PC-3 (cell line): ENCODE data around the gene RBMX2. TPM values are rescaled to one million over a fixed set of nuclear protein-coding genes. Genes with fewer than 3 reads are reported as not detected.
"Not testable (repeated sequence)": the region's sequence is repeated elsewhere in the genome, so short reads cannot be mapped to it uniquely, and the experiment has no call there.

Source experiments
- ATAC-seq: fragments of 200-7000 bp; cut with Tn5 transposase; 2 replicates; pipeline ENCODE4 v1.9.1; 2020; ENCODE audit warnings: mild to moderate bottlenecking, moderate library complexity
- BruUV-seq: library from RNA; stranded (reverse); fragments of 400-500 nt; replicated peaks from 2 replicates; lab custom pipeline; 2021; lab: Mats Ljungman, UMichigan
- CTCF ChIA-PET: fragments of 300-600 bp; sonication (Branson Sonifier 250); formaldehyde crosslinking; loops from one replicate; lab custom pipeline; 2022; ENCODE audit warnings: antibody characterized with exemption; lab: Charles Lee
- POLR2A ChIA-PET: fragments of 300-600 bp; sonication (Branson Sonifier 250); formaldehyde crosslinking; loops from one replicate; lab custom pipeline; 2022; ENCODE audit warnings: antibody characterized with exemption; ENCODE audit not compliant: unreplicated experiment; lab: Charles Lee
- DNase-seq: peaks from one replicate; pipeline ENCODE4 v3.0.0-alpha.2; 2015
- H2AFZ ChIP-seq: fragments of 300-600 bp; sonication (generic); 2 replicates; pipeline ENCODE4 v1.6.0; 2016; ENCODE audit warnings: antibody characterized with exemption, low read length
- H3F3A ChIP-seq: fragments of 300-600 bp; sonication (generic); one replicate; pipeline ENCODE4 v1.6.0; 2017; ENCODE audit warnings: antibody characterized with exemption, low read length, control low read depth, mild to moderate bottlenecking; ENCODE audit not compliant: unreplicated experiment
- H3K27ac ChIP-seq: fragments of 300-600 bp; sonication (generic); 2 replicates; pipeline ENCODE4 v1.5.1; 2016; ENCODE audit warnings: mild to moderate bottlenecking, low read length
- H3K27me3 ChIP-seq: fragments of 300-600 bp; sonication (generic); 2 replicates; pipeline ENCODE4 v1.6.1; 2016; ENCODE audit warnings: low read length, mixed read lengths
- H3K36me3 ChIP-seq: fragments of 300-600 bp; sonication (generic); 2 replicates; pipeline ENCODE4 v1.6.1; 2016; ENCODE audit warnings: low read depth, mixed run types, low read length, mixed read lengths
- H3K4me1 ChIP-seq: fragments of 300-600 bp; sonication (generic); 2 replicates; pipeline ENCODE4 v1.5.1; 2016; ENCODE audit warnings: low read length; ENCODE audit not compliant: insufficient read depth
- H3K4me2 ChIP-seq: fragments of 300-600 bp; sonication (generic); 2 replicates; pipeline ENCODE4 v1.6.0; 2016; ENCODE audit warnings: low read length
- H3K4me3 ChIP-seq: fragments of 300-600 bp; sonication (generic); 2 replicates; pipeline ENCODE4 v1.5.1; 2016; ENCODE audit warnings: mild to moderate bottlenecking, low read length, mixed read lengths
- H3K79me2 ChIP-seq: fragments of 300-600 bp; sonication (generic); 2 replicates; pipeline ENCODE4 v1.6.1; 2017; ENCODE audit warnings: low read length, mixed read lengths
- H3K9ac ChIP-seq: fragments of 300-600 bp; sonication (generic); 2 replicates; pipeline ENCODE4 v1.6.0; 2016; ENCODE audit warnings: mild to moderate bottlenecking, low read length
- H3K9me2 ChIP-seq: fragments of 300-600 bp; sonication (generic); replicated peaks from 2 replicates; pipeline ENCODE4 v1.6.1; 2016; ENCODE audit warnings: mixed run types, low read length, mixed read lengths
- H3K9me3 ChIP-seq: fragments of 300-600 bp; sonication (generic); 2 replicates; pipeline ENCODE4 v1.6.1; 2016; ENCODE audit warnings: low read length, mixed read lengths
- H4K20me1 ChIP-seq: fragments of 300-600 bp; sonication (generic); 2 replicates; pipeline ENCODE4 v1.6.1; 2016; ENCODE audit warnings: low read length, mixed read lengths
- EZH2 ChIP-seq: fragments of 300-600 bp; sonication (generic); IDR thresholded peaks from one replicate; pipeline ENCODE4 v1.6.1; 2017; ENCODE audit warnings: antibody characterized with exemption, mild to moderate bottlenecking, low read length; ENCODE audit not compliant: unreplicated experiment
- EZH2phosphoT487 ChIP-seq: fragments of 300-600 bp; sonication (generic); IDR thresholded peaks from 2 replicates; pipeline ENCODE4 v1.6.1; 2018; ENCODE audit warnings: mild to moderate bottlenecking, antibody characterized with exemption, low read length, borderline replicate concordance
- intact Hi-C: fragments of 100-400 bp; cut with micrococcal nuclease; formaldehyde crosslinking; loops from 2 replicates; pipeline ENCODE4 v1.9.0; 2023
- total RNA-seq: library from RNA; depleted of rRNA; stranded (reverse); fragments of >200 nt; gene quantifications from 2 replicates; pipeline ENCODE4 v1.2.3, GENCODE V29; 2014
- TF ChIP-seq, protein P1 (sequence below): fragments of 300-600 bp; sonication (generic); conservative IDR thresholded peaks from 2 replicates; pipeline ENCODE4 v1.5.1; 2017; ENCODE audit warnings: antibody characterized with exemption, low read depth, mild to moderate bottlenecking, low read length

Gene RBMX2
- total RNA-seq, 1 experiment from 2014 or later, result 31.6 TPM

DNA sequence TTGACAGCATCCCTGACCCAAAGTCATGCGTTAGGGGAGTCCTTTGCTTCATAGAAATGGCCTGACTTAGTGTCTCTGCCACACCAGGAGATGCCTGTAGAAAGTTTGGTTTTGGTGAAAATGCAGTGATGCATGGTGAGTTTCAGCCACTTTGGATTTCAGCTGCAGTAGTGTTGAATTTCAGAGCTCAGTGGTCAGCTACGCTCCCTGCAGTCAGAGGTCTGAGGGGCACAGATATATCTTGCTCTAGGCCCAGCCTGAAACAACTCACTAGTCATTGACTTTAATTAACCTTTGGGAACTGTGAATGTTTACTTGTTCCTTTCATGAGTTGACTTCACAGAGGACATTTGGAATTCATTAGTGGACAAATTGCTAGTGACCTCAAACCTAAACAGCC lies 17.5 kb downstream of the RBMX2 start:
- no peak for DNase-seq
- H2AFZ ChIP-seq, result no peak overlapping the region
- H4K20me1 ChIP-seq, result no peaks in the 10 kb centered on the region
- no peaks in the 10 kb centered on the region for H3K4me1 ChIP-seq
- no peak for ATAC-seq
- no TSS peak for BruUV-seq
- no peaks in the 10 kb centered on the region for H3K9me2 ChIP-seq
- H3K9ac ChIP-seq, result no peak overlapping the region
- ChIA-PET CTCF (no interaction called here), POLR2A (no interaction called here)
- H3K4me2 ChIP-seq, result no peak overlapping the region
- TF ChIP-seq, protein P1, sequence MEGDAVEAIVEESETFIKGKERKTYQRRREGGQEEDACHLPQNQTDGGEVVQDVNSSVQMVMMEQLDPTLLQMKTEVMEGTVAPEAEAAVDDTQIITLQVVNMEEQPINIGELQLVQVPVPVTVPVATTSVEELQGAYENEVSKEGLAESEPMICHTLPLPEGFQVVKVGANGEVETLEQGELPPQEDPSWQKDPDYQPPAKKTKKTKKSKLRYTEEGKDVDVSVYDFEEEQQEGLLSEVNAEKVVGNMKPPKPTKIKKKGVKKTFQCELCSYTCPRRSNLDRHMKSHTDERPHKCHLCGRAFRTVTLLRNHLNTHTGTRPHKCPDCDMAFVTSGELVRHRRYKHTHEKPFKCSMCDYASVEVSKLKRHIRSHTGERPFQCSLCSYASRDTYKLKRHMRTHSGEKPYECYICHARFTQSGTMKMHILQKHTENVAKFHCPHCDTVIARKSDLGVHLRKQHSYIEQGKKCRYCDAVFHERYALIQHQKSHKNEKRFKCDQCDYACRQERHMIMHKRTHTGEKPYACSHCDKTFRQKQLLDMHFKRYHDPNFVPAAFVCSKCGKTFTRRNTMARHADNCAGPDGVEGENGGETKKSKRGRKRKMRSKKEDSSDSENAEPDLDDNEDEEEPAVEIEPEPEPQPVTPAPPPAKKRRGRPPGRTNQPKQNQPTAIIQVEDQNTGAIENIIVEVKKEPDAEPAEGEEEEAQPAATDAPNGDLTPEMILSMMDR, result no peak
- TF ChIP-seq EZH2phosphoT487 (no peak), EZH2 (no peak)
- no peaks in the 10 kb centered on the region for H3K79me2 ChIP-seq
- no peaks in the 10 kb centered on the region for H3K36me3 ChIP-seq
- H3K4me3 ChIP-seq, result no peak overlapping the region
- no peak overlapping the region for H3K27ac ChIP-seq
- H3K9me3 ChIP-seq, result no peaks in the 10 kb centered on the region
- intact Hi-C loops, result no loop called here
- H3K27me3 ChIP-seq, result no peaks in the 10 kb centered on the region
- H3F3A ChIP-seq, result no peaks in the 10 kb centered on the region

DNA sequence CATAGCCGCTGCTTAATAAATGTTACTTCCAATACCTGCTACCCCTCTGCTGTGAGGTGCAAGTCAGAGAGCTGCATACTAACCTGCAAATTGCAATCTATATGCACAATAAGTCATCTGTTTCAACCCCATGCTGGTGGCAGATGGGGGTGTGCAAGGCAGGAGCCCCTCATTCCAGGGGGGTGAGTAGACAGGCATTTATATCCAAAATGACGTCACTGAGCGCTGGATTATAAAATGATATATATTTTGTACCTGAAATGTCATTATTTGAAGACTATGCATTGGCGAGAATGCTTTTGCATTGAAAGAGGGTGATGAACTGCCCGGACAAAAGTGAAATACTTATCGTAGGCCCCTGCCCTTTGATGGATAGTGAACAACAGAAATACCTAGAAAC lies 24.7 kb downstream of the RBMX2 start:
- Histone ChIP-seq H2AFZ (no peak overlapping the region), H3K9me2 (no peaks in the 10 kb centered on the region), H3K27ac (no peak overlapping the region), H3K36me3 (no peaks in the 10 kb centered on the region), H3F3A (no peaks in the 10 kb centered on the region), H3K4me2 (no peak overlapping the region), H4K20me1 (no peaks in the 10 kb centered on the region), H3K4me1 (no peaks in the 10 kb centered on the region), H3K79me2 (no peaks in the 10 kb centered on the region), H3K9me3 (no peaks in the 10 kb centered on the region), H3K9ac (no peak overlapping the region), H3K4me3 (no peak overlapping the region), H3K27me3 (peaks cover 21% of the 10 kb centered on the region)
- no peak for ATAC-seq
- intact Hi-C loops, result no loop called here
- CTCF ChIA-PET, result no interaction called here
- BruUV-seq, result no TSS peak
- TF ChIP-seq, protein P1, result no peak
- TF ChIP-seq EZH2phosphoT487 (no peak), EZH2 (no peak)
- POLR2A ChIA-PET, result no interaction called here
- no peak for DNase-seq

DNA sequence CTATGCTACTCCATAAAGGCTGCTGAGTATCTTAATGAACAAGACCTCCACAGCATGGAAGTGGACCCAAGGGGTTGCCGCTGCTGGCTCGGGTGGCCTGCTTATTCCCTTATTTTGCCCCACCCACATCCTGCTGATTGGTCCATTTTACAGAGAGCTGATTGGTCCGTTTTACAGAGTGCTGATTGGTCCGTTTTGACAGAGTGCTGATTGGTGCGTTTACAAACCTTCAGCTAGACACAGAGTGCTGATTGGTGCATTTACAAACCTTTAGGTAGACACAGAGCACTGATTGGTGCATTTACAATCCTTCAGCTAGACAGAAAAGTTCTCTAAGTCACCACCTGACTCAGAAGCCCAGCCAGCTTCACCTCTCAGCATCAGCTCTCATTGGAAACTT lies 27.4 kb downstream of the RBMX2 start:
- H3F3A ChIP-seq, intact Hi-C loops, BruUV-seq, H3K4me2 ChIP-seq, H4K20me1 ChIP-seq, H3K79me2 ChIP-seq, H2AFZ ChIP-seq, H3K4me3 ChIP-seq, CTCF ChIA-PET, H3K9ac ChIP-seq, H3K27ac ChIP-seq, DNase-seq, H3K9me2 ChIP-seq, ATAC-seq, H3K4me1 ChIP-seq, POLR2A ChIA-PET, H3K9me3 ChIP-seq, H3K36me3 ChIP-seq: not testable (repeated sequence)
- peaks cover 21% of the 10 kb centered on the region for H3K27me3 ChIP-seq
